Measurements from ENCODE around the gene MALT1.

Gene MALT1

GRCh38 chr18:58694221-58694620 is 23.0 kb downstream of the MALT1 start:
- no peak for DNase-seq

- DNase-seq: no peak
Measured at GRCh38 chr18:58694720-58695468, 23.6 kb downstream of the MALT1 start.

- no peak for DNase-seq
Measured at GRCh38 chr18:58695772-58696171, 24.5 kb downstream of the MALT1 start.

GRCh38 chr18:58697146-58697545 is 25.9 kb downstream of the MALT1 start:
- DNase-seq: no peak

- no peak for DNase-seq
Measured at GRCh38 chr18:58698701-58699193, 27.5 kb downstream of the MALT1 start.

- DNase-seq: no peak
Measured at GRCh38 chr18:58699551-58699950, 28.3 kb downstream of the MALT1 start.

- DNase-seq: no peak
Measured at GRCh38 chr18:58700209-58700608, 28.9 kb downstream of the MALT1 start.

GRCh38 chr18:58712930-58713329 is 41.7 kb downstream of the MALT1 start:
- no peak for DNase-seq

- no peak for DNase-seq
Measured at GRCh38 chr18:58714259-58714658, 43.0 kb downstream of the MALT1 start.

- no peak for DNase-seq
Measured at GRCh38 chr18:58714821-58715220, 43.6 kb downstream of the MALT1 start.

GRCh38 chr18:58715540-58715939 is 44.3 kb downstream of the MALT1 start:
- DNase-seq: no peak

GRCh38 chr18:58716060-58716756 is 44.9 kb downstream of the MALT1 start:
- no peak for DNase-seq

GRCh38 chr18:58721566-58722239 is 50.4 kb downstream of the MALT1 start:
- no peak for DNase-seq

GRCh38 chr18:58723810-58724602 is 52.7 kb downstream of the MALT1 start:
- no peak for DNase-seq

GRCh38 chr18:58726671-58727070 is 55.4 kb downstream of the MALT1 start:
- no peak for DNase-seq

- DNase-seq: no peak
Measured at GRCh38 chr18:58727776-58728500, 56.7 kb downstream of the MALT1 start.

GRCh38 chr18:58728719-58729118 is 57.5 kb downstream of the MALT1 start:
- no peak for DNase-seq

- DNase-seq: no peak
Measured at GRCh38 chr18:58730618-58731017, 59.4 kb downstream of the MALT1 start.

- DNase-seq: no peak
Measured at GRCh38 chr18:58732471-58732870, 61.2 kb downstream of the MALT1 start.

GRCh38 chr18:58733866-58734265 is 62.6 kb downstream of the MALT1 start:
- no peak for DNase-seq

GRCh38 chr18:58738322-58738721 is 67.1 kb downstream of the MALT1 start:
- DNase-seq: no peak

- no peak for DNase-seq
Measured at GRCh38 chr18:58745914-58746313, 74.6 kb downstream of the MALT1 start.
